Measurements from ENCODE around the gene IRX3. TPM values are rescaled to one million over a fixed set of nuclear protein-coding genes. Genes with fewer than 3 reads are reported as not detected.

IRX3 gene
- total RNA-seq, 1 donor = 0.86 TPM

DNA sequence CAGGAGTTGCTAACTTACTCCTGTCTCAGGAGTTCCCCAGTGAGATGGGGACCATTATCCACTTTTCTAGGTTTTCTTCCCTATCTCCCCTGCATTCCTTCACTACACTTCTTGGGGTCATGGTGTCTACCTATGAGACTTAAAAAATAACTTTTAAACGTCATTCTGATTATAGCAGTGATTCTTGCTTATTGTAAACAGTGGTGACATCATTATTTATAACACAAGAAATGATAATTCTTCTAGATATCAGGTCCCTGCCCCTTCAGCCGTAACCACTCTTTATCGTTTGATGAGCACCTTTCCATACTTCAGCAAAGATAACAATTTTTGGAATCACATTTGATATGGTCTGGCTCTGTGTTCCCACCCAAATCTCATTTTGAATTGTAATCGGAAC, 27.2 kb upstream of the IRX3 start:
- no peak for DNase-seq (ENCODE audit: low read depth)
- TF ChIP-seq, protein P1, sequence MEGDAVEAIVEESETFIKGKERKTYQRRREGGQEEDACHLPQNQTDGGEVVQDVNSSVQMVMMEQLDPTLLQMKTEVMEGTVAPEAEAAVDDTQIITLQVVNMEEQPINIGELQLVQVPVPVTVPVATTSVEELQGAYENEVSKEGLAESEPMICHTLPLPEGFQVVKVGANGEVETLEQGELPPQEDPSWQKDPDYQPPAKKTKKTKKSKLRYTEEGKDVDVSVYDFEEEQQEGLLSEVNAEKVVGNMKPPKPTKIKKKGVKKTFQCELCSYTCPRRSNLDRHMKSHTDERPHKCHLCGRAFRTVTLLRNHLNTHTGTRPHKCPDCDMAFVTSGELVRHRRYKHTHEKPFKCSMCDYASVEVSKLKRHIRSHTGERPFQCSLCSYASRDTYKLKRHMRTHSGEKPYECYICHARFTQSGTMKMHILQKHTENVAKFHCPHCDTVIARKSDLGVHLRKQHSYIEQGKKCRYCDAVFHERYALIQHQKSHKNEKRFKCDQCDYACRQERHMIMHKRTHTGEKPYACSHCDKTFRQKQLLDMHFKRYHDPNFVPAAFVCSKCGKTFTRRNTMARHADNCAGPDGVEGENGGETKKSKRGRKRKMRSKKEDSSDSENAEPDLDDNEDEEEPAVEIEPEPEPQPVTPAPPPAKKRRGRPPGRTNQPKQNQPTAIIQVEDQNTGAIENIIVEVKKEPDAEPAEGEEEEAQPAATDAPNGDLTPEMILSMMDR (IDR thresholded peaks at IDR 0.05; ENCODE audit: insufficient read depth, low read depth, low read length) = no peak
- H3K4me3 ChIP-seq (ENCODE audit: low read depth, low read length) = no peak overlapping the region

- DNase-seq (ENCODE audit: low read depth) = no peak
- no peak overlapping the region for H3K4me3 ChIP-seq (ENCODE audit: low read depth, low read length)
- TF ChIP-seq, protein P1 (IDR thresholded peaks at IDR 0.05; ENCODE audit: insufficient read depth, low read depth, low read length) = no peak
Observed at GRCh38 chr16:54312502-54312991, 26.0 kb upstream of the IRX3 start.

DNA sequence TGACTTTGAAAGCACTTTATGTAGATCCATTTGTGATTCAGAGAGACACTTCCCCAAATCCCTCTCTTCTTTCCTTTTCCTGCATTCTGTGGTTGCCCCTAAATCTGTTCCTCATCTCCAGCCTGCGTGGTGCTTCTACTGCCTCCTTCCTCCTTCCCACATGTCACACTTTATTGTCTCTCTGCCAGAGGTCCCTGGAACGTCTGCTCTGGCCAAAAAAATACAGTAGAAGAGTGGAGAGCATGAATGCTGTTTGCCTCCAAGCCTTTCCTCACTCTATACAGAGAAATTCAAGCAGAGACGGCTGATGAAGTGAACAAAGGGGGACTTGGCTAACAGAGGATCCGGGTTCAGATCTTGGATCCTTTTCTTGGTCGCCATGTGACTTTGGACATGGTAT, 22.8 kb upstream of the IRX3 start:
- DNase-seq (ENCODE audit: low read depth) = no peak
- TF ChIP-seq, protein P1 (IDR thresholded peaks at IDR 0.05; ENCODE audit: insufficient read depth, low read depth, low read length) = no peak
- no peak overlapping the region for H3K4me3 ChIP-seq (ENCODE audit: low read depth, low read length)

GRCh38 chr16:54305080-54305479, 18.5 kb upstream of the IRX3 start:
- TF ChIP-seq, protein P1 (IDR thresholded peaks at IDR 0.05; ENCODE audit: insufficient read depth, low read depth, low read length) = no peak
- no peak overlapping the region for H3K4me3 ChIP-seq (ENCODE audit: low read depth, low read length)
- no peak for DNase-seq (ENCODE audit: low read depth)

DNA sequence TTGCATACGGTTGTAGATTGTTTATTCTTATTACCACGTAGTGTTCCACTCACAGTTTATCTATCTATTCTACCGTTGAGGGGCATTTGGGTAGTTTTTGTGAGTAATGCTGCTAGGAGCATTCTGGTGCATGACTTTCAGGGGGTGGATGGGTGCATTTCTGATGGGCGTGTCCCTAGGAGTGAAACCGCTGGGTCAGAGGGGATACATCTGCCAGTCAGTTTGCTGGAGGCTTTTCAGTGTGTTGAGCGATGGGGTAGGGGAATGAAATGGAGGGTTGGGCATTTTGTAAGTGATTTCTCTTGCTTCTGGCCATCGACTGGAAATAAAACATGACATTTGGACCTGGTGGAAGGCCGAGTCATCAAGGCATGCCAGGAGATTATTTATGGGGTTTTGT, 17.0 kb upstream of the IRX3 start:
- TF ChIP-seq, protein P1 (IDR thresholded peaks at IDR 0.05; ENCODE audit: insufficient read depth, low read depth, low read length) = no peak
- H3K4me3 ChIP-seq (ENCODE audit: low read depth, low read length) = no peak overlapping the region
- DNase-seq (ENCODE audit: low read depth) = no peak

- TF ChIP-seq, protein P1 (IDR thresholded peaks at IDR 0.05; ENCODE audit: insufficient read depth, low read depth, low read length) = no peak
- DNase-seq (ENCODE audit: low read depth) = no peak
- no peak overlapping the region for H3K4me3 ChIP-seq (ENCODE audit: low read depth, low read length)
Observed at GRCh38 chr16:54297154-54297553, 10.6 kb upstream of the IRX3 start.

DNA sequence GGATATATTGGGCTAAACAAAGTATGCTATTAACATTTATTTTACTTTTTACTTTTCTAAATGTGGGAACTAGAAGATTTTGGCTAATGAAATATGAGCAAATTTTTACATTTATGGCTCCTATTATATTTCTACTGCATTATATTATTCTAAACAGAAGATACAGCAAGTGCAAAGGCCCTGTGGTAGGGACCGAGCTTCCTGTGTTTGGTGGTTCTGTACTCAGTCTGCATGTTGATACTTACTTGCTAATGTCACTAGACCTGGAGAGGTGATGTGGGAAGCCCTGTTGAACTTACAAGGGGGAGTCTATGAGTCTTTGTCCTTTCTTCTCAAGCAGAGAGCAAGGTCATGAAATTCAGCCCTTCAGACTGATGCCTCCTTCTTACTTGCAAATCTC, 10.0 kb upstream of the IRX3 start:
- TF ChIP-seq, protein P1 (IDR thresholded peaks at IDR 0.05; ENCODE audit: insufficient read depth, low read depth, low read length) = no peak
- H3K4me3 ChIP-seq (ENCODE audit: low read depth, low read length) = no peak overlapping the region
- DNase-seq (ENCODE audit: low read depth) = no peak

Measured in fibroblast of villous mesenchyme (primary cell).